HG03342 (cell line): ENCODE data around the gene ATAD2B.
"Not testable (repeated sequence)": the region's sequence is repeated elsewhere in the genome, so short reads cannot be mapped to it uniquely, and the experiment has no call there.

Experiments
- ATAC-seq: cut with Tn5 transposase; IDR thresholded peaks from one replicate; pipeline ENCODE4 v1.9.1; 2021; ENCODE audit warnings: mild to moderate bottlenecking, moderate library complexity; ENCODE audit not compliant: unreplicated experiment

The ATAD2B gene

DNA sequence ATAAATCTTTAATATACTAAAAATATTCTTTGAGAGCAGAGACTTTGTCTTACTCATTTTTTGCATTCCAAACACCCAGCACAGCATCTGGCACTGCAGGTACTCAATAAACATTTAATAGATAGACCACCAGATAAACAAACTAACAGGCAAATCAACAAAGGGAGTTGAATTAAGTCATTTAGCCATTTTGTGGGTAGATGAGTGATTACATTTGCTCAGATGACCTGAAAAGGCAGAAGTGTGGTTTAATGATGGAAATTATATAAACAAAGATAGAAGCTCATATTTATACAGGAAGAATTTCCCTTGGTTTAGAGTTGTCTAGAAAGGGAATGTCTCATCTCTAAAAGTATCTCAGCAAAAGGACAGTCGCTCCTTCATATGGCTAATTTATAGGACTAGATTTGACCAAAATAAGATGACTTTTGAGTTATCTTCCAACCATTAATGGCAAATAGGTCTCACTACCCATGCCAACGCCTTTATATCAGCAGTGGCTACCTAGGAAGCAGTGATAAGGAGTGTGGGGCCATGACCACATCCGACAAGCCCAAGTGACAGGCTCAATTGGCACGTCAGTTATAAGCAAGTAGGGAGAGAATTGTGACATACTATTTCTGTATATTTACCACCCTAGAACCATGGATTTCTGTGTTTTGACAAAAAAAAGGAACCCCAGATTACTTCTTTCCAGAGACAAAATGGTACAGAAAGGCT lies 173.5 kb downstream of the ATAD2B start:
- no peak for ATAC-seq

DNA sequence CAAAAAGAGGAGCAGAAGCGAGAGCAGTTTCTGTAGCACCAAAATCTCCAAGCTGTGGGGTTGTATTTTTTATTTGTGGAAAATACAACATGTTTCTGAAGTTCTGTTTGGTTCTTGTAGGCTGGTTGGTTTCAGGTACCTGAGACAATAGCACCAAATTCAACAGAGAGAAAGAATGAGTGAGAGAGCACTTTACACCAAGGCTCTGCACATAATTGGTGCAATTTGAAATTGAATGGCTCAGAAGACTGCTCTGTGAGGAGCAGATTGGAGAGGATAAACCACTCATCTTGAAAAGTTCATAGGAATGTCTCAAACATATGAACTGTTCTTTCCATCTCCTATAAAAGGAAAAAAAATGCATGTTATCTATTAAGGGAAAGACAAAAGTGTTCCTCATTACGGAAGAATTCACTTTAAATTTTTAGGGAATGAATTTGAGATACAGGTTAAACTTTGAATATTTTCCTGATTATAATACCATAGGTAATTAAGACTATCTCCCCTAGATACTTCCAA lies 175.1 kb downstream of the ATAD2B start:
- ATAC-seq, result no peak

DNA sequence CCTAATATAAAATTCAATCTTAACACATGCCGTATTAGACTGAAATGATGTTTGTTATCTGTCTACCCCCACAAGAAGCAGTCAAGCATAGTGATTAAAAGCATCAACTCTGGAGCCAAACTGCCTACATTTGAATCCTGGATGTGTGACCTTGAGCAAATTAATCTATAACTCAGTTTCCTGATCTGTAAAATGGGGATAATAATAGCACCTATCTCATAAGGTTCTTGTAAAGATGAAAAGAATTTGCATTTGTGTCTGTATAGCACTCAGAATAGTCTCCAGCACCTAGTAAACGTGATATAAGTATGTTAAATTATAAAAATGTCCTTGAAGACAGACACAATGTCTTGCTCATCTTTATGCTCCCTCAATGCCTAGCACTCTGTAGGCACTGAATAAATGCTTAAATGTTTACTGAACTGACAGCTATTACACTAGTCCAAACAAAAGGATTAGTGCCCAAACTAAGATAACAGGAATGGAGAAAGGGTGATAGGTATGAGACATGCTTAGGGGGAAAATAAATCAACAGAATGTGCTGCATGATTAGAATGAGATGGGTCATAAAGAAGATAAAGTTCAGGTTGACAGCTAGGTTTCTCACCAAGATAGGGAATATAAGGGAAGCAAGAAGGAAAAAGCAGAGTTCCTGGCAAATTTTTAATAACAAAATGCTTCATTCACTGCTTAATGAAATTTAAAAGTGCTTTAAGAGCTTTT lies 180.6 kb downstream of the ATAD2B start:
- peak; percentile 29 for ATAC-seq

DNA sequence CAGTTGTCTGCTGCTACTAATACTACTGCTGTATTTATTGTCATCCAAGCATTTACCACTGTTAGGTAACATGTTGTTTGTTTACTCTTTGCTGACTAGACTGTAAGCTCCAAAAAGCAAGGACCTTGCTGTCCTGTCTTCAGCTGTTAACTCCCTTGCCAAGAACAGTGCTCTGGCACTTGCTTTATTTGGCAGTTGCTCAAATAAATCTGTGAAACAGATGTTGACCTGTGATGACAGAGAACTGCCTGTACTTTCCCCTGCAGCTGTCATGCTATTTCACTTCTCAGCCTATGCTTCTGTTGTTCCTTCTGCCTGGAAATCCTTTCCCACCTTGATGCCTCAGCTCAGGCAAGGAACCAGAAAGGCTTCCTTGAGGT lies 181.2 kb downstream of the ATAD2B start:
- ATAC-seq, result peak; percentile 67

DNA sequence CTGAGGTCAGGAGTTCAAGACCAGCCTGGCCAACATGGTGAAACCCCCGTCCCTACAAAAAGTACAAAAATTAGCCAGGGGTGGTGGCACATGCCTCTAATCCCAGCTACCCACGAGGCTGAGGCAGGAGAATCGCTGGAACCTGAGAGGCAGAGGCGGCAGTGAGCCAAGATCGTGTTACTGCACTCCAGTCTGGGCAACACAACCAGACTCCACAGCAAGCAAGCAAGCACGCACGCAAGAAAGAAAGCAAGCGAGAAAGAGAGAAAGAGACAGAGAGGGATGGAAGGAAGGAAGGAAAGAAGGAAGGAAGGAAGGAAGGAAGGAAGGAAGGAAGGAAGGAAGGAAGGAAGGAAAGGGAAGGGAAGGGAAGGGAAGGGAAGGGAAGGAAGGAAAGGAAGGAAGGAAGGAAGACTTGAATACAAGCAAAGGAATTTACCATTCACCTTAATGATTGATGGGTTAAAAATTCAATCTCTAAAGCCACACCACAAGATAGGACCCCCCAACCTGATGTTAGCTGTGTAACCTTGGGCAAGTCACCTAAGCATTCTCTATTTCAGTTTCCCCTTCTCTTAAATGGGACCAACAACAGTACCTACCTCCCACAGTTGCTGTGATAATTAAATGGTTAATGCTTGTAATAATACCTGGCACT lies 181.7 kb downstream of the ATAD2B start:
- ATAC-seq, result peak; percentile 8

DNA sequence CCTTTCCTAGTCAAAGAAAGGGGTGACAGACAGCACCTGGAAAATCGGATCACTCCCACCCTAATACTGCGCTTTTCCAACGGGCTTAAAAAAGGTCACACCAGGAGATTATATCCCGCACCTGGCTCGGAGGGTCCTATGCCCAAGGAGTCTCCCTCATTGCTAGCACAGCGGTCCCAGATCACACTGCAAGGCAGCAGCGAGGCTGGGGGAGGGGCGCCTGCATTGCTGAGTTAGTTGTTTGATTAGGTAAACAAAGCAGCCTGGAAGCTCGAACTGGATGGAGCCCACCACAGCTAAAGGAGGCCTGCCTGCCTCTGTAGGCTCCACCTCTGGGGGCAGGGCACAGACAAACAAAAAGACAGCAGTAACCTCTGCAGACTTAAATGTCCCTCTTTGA lies 190.1 kb downstream of the ATAD2B start:
- ATAC-seq, result not testable (repeated sequence)

DNA sequence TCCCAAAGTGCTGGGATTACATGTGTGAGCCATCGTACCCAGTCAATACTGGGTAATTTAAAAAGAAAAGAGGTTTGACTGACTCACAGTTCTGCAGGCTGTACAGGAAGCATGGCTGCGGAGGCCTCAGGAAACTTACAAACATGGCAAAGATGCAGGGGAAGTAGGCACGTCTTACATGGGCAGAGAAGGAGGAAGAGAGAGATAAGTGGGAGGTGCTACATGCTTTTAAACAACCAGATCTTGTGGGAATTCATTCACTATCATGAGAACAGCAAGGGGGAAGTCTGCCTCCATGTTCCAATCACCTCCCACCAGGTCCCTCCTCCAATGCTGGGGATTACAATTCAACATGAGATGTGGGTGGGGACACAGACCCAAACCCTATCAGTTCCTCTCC lies 192.5 kb downstream of the ATAD2B start:
- no peak for ATAC-seq

DNA sequence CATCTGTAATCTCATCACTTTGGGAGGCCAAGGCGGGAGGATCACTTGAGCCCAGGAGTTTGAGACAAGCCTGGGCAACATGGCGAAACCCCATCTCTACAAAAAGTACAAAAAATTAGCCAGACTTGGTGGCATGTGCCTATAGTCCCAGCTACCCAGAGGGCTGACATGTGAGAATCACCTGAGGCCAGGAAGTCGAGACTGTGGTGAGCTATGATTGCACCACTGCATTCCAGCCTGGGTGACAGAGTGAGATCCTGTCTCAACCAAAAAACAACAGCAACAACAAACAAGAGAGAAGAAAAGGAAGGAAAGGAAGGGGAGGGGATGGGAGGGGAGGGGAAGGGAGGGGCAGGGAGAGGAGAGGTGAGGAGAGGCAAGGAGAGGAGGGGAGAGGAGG lies 203.9 kb downstream of the ATAD2B start:
- not testable (repeated sequence) for ATAC-seq

DNA sequence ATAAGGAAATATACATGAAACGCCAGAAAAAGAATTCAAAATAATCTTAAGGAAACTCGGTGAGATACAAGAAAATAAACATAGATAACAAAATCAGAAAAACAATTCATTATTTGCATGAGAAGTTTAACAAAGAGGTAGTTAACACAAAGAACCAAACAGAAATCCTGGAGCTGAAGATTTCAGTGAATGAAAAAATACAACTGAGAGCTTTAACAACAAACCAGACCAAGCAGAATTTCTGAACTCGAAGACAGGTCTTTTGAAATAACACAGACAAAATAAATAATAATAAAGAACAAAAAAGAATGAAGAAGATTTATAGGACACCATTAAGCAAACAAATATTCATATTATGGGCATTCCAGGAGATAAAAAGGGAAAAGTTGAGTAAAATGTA lies 204.7 kb downstream of the ATAD2B start:
- no peak for ATAC-seq

DNA sequence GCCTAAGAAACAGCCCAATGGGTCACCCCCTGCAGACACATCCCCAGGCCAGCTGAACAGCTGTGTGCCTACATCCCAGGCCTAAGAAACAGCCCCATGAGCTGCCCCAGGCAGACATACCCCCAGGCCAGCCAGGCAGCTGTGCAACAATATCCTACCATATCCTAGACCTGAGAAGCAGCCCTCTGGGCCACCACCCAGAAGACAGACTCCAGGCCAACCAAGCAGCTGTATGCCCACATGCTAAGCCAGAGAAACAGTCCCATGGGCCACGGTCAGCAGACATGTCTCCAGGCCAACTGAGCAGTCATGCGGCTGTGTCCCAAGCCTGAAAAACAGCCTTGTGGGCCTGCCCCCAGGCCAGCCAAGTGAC lies 205.5 kb downstream of the ATAD2B start:
- ATAC-seq, result no peak

DNA sequence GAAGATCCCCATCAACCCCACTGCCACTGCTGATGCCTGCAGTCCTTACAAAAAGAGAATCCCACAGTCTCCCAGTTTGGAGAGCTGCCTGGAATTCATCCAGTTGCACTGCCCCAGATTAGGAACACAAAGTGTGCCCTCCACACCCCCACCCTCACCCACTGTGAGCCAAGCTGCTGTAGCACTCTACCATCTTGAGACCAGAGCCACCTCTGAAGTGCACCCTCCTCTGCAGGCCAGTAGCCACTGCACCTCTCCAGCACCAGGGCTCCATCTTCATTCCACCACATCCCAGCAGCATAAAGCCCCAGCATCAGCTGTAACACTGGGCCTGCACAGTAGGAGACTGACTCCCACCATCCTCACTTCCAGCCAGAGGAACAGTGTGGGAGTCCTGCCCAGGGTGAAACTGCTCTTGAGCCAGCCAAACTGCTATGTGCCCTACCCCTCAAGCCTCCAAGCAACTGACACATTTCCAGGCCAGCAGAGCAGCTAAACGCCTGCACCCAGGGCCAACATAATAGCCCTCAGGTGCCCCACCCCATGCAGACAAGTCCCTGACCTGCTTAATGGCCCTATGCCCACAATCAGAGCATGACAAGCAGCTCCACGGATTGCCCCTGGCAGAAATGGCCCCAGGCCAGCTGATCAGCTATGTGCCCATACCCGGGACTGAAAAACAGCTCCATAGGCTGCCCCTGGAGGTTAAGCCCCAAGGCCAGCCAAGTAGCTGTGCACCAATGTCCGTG lies 206.0 kb downstream of the ATAD2B start:
- no peak for ATAC-seq

DNA sequence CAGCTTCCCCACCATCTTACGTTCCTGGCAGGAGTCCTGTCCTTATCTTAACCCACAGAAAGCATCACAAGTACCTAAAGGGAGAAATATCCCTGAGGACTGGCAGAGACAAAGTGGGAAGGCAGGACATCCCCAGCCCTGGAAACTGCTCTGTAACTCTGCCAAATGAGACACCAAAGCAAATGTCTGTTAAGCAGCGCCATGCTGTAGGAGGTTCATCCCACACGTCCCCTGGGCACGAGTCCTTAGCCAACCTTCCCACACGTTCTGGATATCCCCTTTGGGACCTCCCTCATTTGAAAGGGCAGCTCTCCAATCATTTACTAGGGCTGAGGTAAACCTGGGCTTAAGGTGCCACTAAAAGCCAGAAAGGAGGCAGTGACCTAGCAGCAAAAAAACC lies 207.2 kb downstream of the ATAD2B start:
- ATAC-seq, result no peak

DNA sequence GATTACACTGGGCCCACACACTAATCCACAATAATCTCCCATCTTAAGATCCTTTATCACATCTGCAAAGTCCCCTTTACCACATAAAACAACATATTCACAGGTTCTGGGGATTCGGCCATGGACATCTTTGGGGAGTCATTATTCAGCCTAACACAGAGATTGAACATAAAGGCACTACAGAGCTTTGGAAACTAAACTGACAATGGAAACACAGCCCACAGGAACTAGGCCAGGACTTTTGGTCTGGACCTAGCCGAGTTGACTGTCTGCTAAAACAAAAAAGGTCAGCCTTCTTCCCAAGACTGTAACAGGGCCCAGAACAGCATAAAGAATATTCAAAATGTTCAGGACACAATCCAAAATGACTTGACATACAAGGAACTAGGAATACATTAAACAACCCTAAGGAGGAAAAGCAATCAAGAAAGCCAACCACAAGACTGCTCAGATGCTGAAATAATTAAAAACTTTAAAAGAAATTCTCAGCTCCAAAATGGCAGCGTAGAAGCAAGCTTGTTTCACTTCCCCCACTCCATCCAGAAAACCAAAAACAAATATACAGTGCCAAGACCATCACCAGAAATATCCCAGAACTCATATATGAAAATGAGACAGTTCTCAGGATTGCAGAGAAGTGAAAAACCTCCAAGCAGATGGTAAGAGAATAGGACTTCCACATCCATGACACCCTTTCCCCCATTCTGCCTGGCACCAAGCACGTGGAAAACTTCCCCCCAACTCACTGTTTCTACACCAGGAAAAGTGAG lies 207.8 kb downstream of the ATAD2B start:
- ATAC-seq, result no peak

DNA sequence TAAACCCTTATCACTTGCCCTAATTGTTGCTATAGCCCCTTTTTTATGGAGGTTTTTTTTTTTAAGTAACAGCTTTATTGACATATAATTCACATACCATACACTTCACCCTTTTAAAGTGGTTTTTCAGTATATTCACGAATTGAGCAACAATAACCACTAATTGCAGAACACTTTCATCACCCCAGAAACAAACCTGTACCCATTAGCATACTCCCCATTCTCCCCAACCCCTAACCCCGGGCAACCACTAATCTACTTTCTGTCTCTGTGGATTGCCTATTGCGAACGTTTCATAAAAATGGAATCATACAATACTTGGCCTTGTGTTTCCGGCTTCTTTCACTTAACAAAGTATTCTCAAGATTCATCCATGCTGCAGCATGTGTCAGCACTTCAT lies 213.6 kb downstream of the ATAD2B start:
- ATAC-seq, result no peak

DNA sequence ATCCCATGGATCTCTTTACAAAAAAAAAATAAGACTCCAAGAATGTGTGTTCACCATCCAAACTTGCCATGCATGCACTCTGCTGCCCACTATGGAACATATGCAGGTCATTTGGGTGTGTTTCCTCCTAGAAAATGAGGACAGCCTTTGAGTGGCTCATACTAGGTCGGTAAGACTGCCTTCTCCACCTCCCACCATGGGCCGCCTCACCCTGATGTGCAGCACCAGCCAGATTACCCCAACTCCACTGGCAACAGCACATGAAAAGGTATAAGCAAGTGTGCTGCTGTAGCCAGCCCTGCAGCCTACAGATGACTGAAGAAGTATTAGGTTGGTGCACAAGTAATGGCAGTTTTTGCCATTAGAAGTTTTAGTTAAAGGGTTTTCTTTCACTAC lies 214.2 kb downstream of the ATAD2B start:
- no peak for ATAC-seq

DNA sequence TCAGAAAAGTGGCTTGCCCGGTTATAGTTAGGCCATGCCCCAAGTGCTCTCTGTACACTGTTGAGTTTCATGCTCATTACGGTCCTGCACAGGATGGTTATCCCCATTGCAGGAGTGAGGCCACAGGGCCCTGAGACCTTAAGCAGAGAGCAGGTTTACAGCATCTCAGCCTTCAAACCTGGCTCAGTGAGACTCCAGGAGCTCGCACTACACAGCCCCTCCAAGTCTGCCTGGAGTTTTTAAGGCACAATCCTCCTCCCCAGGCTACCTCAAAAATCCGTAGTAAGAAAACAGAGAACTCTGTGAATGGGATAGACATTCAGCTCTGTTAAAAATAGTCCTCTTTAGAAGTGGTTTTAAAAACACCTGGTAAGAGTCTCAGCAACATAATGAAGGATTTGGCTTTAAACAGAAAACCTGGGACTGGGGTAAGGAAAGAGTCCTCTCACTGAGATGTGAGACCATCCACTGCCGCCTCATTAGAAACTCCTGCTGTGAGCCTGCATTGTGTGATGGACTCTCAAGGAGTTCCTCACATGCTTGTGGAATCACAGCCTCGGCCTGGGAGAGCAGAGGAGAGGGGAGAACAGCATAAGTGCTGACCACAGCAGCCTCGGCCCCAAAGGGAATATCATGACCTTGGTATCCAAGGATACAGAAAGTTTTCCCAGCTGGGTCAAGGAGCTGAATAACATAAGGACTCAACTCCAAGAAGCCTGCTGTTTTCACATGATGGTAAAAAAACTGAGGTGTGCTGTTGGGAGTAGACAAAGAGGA lies 214.8 kb downstream of the ATAD2B start:
- ATAC-seq, result no peak

DNA sequence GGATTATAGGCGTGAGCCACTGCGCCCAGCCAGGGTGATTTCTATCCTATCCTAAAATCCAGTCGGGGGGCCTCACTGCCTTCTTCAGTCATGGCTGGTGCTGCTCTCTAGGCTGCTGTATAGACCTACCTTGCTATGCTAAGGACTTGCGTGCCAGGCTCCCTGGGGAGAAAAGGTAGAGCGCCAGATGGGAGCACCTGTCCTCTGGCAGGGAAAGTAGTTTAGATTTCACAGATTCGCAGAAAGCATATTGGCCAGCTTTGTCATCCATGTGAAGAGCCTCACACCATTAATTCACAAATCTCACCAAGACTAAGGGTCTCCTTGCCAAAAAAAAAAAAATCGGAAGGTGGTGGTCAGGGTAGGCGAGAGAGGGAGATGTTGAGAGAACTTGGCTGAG lies 217.6 kb downstream of the ATAD2B start:
- ATAC-seq, result no peak

DNA sequence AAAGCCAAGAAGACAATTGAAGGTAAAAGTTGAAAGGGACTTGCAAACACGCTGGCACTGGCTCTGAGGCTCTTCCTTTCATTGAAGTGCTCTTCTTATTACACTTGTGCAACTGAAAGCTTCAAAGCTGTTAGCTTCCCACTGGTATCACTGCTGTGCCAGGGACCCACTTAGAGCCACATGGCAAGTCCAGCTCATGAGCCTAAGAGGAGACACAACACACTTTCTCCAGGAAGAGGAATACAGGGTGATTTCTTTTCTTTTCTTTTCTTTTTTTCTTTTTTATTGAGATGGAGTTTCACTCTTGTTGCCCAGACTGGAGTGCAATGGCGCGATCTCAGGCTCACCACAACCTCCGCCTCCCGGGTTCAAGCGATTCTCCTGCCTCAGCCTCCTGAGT lies 218.2 kb downstream of the ATAD2B start:
- no peak for ATAC-seq

DNA sequence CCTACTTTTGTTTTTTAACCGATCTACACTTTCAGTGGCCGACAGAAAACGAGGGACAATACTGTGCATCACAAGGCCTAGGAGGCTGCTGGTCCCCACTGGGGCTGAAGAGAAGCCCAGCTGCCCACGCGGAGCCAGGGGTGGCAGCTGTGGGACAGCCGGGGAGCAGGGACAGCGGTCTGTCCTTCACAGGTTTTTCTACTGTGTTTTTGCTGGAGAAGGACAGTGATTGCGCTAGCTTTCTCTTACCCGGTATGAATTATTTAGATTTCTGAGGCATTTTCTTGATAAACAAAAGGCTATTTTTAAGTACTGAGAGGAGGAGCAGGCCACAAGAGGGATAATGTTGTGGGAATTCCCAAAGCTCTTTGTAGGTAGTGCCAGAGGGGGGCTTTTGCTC lies 219.8 kb downstream of the ATAD2B start:
- ATAC-seq, result no peak

DNA sequence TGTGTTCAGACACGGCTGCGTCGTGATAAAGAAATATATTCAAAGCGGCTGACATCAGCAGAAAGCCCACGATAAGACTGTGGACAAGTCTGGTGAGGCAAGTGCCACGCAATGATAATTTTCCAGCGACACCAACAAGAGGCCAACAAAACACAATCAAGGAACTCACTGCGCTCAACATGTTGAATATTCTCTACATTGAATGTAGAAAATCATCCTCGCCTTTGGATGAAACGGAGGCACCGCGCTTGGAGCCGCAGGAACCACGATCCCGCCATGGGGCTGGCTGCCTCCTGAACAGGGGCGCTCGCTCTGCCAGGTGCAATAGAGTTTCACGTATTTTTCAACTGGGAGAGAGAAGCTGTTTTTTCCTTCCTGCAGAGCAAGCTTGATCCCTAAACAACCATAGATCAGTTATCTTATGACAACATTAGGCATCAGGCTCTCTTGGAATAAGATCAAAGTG lies 220.3 kb downstream of the ATAD2B start:
- no peak for ATAC-seq
